Measurements from ENCODE around the gene ITPA. TPM values are rescaled to one million over a fixed set of nuclear protein-coding genes. Genes with fewer than 3 reads are reported as not detected.

The ITPA gene
- total RNA-seq, 2 donors from 2014 or later: 43.9 to 48.0 TPM

GRCh38 chr20:3270051-3270450 is 60.8 kb downstream of the ITPA start:
- WGBS: 98% methylated on average over 4 of the region's 4 CpGs
- H3K36me3 ChIP-seq: no peaks in the 10 kb centered on the region
- no peak overlapping the region for H3K27ac ChIP-seq
- intact Hi-C loops (cut with DNase I): no loop called here
- no peak for DNase-seq (ENCODE audit: low spot score)
- TF ChIP-seq CTCF (IDR thresholded peaks at IDR 0.05): no peak
- no peaks in the 10 kb centered on the region for H3K9me3 ChIP-seq
- no peaks in the 10 kb centered on the region for H3K4me1 ChIP-seq (replicated peaks)
- H3K27me3 ChIP-seq (replicated peaks; ENCODE audit: insufficient read depth): no peaks in the 10 kb centered on the region
- no peak overlapping the region for H3K4me3 ChIP-seq

GRCh38 chr20:3273371-3273770 is 64.1 kb downstream of the ITPA start:
- 90% methylated on average over 4 of the region's 4 CpGs for WGBS
- no peaks in the 10 kb centered on the region for H3K4me1 ChIP-seq (replicated peaks)
- no peaks in the 10 kb centered on the region for H3K27me3 ChIP-seq (replicated peaks; ENCODE audit: insufficient read depth)
- TF ChIP-seq CTCF (IDR thresholded peaks at IDR 0.05) (no peak), POLR2A (IDR thresholded peaks at IDR 0.05) (no peak), POLR2AphosphoS5 (IDR thresholded peaks at IDR 0.05) (no peak)
- intact Hi-C loops (cut with DNase I): no loop called here
- H3K27ac ChIP-seq: no peak overlapping the region
- no peak for DNase-seq (ENCODE audit: low spot score)
- no peaks in the 10 kb centered on the region for H3K9me3 ChIP-seq
- no peaks in the 10 kb centered on the region for H3K36me3 ChIP-seq
- no peak overlapping the region for H3K4me3 ChIP-seq

Other genes starting within 250 kb of the ITPA start
- gene GNRH2, start 165.9 kb upstream of the ITPA start, total RNA-seq: not detected
- 100 to 1,000 TPM in 1 of 2 donors, 10 to 100 TPM in 1; 75.8 to 129 TPM for gene MRPS26, start 163.4 kb upstream of the ITPA start, total RNA-seq
- 1 to 10 TPM in 1 of 2 donors, not detected in 1; 9.8 TPM for gene OXT, start 137.9 kb upstream of the ITPA start, total RNA-seq
- gene AVP, start 124.8 kb upstream of the ITPA start, total RNA-seq: 1 to 10 TPM in 1 of 2 donors, not detected in 1; 3.1 TPM
- 10 to 100 TPM; 14.5 to 22.2 TPM for gene FASTKD5, start 49.6 kb upstream of the ITPA start, total RNA-seq
- 10 to 100 TPM in 1 of 2 donors, 1 to 10 TPM in 1; 7.1 to 12.0 TPM for gene UBOX5, start 49.6 kb upstream of the ITPA start, total RNA-seq
- gene LZTS3, start 35.9 kb upstream of the ITPA start, total RNA-seq: 10 to 100 TPM; 23.7 to 29.1 TPM
- 100 to 1,000 TPM in 1 of 2 donors, 10 to 100 TPM in 1; 87.5 to 126 TPM for gene DDRGK1, start 4.8 kb upstream of the ITPA start, total RNA-seq
- gene SLC4A11, start 29.7 kb downstream of the ITPA start, total RNA-seq: 10 to 100 TPM in 1 of 2 donors, 1 to 10 TPM in 1; 9.2 to 12.7 TPM
- 10 to 100 TPM; 10.9 to 24.8 TPM for gene DNAAF9, start 198.2 kb downstream of the ITPA start, total RNA-seq